CD4-positive, alpha-beta T cell treated with Interleukin-1 beta for 1 hour (primary cell): ENCODE results near the gene GNG11.
"Not testable (repeated sequence)": the region's sequence is repeated elsewhere in the genome, so short reads cannot be mapped to it uniquely, and the experiment has no call there.

Experiments
- DNase-seq, 2 donors: peaks; one replicate each; pipeline ENCODE4 v3.0.0-alpha.2; 2020 to 2022

The GNG11 gene

GRCh38 chr7:93913197-93913596, 8.3 kb upstream of the GNG11 start:
- no peak for DNase-seq

- no peak for DNase-seq
Observed at GRCh38 chr7:93914581-93915066, 6.9 kb upstream of the GNG11 start.

GRCh38 chr7:93915206-93915842, 6.2 kb upstream of the GNG11 start:
- DNase-seq, result not testable (repeated sequence)

GRCh38 chr7:93915888-93916287, 5.6 kb upstream of the GNG11 start:
- DNase-seq, result not testable (repeated sequence)

GRCh38 chr7:93916315-93916714, 5.2 kb upstream of the GNG11 start:
- DNase-seq, result not testable (repeated sequence)

- no peak for DNase-seq
Observed at GRCh38 chr7:93920496-93921182, 896 bp upstream of the GNG11 start.

GRCh38 chr7:93921186-93921585, 349 bp upstream of the GNG11 start:
- no peak for DNase-seq

GRCh38 chr7:93923296-93923695, 1.8 kb downstream of the GNG11 start:
- DNase-seq, result no peak

- no peak for DNase-seq
Observed at GRCh38 chr7:93923942-93924341, 2.4 kb downstream of the GNG11 start.

- DNase-seq, result no peak
Observed at GRCh38 chr7:93926800-93927199, 5.3 kb downstream of the GNG11 start.

- DNase-seq, result no peak
Observed at GRCh38 chr7:93927585-93927984, 6.0 kb downstream of the GNG11 start.

GRCh38 chr7:93931655-93932054, 10.1 kb downstream of the GNG11 start:
- DNase-seq, result no peak

- no peak for DNase-seq
Observed at GRCh38 chr7:93933156-93933555, 11.6 kb downstream of the GNG11 start.

- DNase-seq, result no peak
Observed at GRCh38 chr7:93935102-93935501, 13.6 kb downstream of the GNG11 start.

- no peak for DNase-seq
Observed at GRCh38 chr7:93937818-93938217, 16.3 kb downstream of the GNG11 start.

- DNase-seq, result no peak
Observed at GRCh38 chr7:93938293-93938692, 16.8 kb downstream of the GNG11 start.

- DNase-seq, result no peak
Observed at GRCh38 chr7:93941945-93942344, 20.4 kb downstream of the GNG11 start.

- no peak for DNase-seq
Observed at GRCh38 chr7:93943816-93944540, 22.4 kb downstream of the GNG11 start.

- no peak for DNase-seq
Observed at GRCh38 chr7:93944673-93945072, 23.1 kb downstream of the GNG11 start.

GRCh38 chr7:93945083-93945482, 23.5 kb downstream of the GNG11 start:
- no peak for DNase-seq

GRCh38 chr7:93945756-93946535, 24.4 kb downstream of the GNG11 start:
- DNase-seq, result no peak

- no peak for DNase-seq
Observed at GRCh38 chr7:93948106-93948505, 26.6 kb downstream of the GNG11 start.

GRCh38 chr7:93948873-93949272, 27.3 kb downstream of the GNG11 start:
- no peak for DNase-seq
